ENCODE results near the gene SORCS2.

DNA sequence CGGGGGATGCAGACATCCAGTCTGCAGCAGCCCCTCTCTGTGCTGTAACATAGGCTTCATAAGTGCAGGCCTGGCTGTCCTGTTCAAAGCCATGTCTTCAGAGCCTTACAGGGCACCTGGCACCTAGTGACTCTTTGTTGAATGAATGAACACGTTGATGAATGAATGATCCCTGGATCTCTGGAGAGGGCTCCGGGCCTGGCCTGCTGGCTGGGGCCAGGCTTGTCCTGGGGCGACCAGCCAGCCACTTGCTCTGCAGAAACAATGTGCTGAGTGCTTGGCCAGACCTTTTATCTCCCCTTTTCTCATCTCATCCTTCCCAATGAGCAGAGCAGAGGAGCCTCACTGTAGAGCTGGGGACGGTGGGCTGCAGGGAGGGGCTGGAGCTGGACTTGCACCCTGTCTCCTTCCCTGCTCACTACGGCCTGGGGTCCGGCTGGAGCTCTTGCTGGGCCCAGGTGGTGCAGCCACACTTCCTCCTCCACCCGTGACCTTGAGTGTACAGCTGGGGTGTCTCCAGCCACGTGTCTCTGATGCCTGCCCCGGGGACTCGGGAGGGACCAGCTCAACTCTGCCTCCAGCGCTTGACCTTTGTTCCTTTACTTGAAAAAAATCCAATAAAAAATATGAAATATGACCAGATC is 164.5 kb downstream of the SORCS2 start:
- TF ChIP-seq, protein P1, sequence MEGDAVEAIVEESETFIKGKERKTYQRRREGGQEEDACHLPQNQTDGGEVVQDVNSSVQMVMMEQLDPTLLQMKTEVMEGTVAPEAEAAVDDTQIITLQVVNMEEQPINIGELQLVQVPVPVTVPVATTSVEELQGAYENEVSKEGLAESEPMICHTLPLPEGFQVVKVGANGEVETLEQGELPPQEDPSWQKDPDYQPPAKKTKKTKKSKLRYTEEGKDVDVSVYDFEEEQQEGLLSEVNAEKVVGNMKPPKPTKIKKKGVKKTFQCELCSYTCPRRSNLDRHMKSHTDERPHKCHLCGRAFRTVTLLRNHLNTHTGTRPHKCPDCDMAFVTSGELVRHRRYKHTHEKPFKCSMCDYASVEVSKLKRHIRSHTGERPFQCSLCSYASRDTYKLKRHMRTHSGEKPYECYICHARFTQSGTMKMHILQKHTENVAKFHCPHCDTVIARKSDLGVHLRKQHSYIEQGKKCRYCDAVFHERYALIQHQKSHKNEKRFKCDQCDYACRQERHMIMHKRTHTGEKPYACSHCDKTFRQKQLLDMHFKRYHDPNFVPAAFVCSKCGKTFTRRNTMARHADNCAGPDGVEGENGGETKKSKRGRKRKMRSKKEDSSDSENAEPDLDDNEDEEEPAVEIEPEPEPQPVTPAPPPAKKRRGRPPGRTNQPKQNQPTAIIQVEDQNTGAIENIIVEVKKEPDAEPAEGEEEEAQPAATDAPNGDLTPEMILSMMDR (IDR thresholded peaks at IDR 0.05), result no peak
- TF ChIP-seq POLR2A (IDR thresholded peaks at IDR 0.05), result no peak

Data from right lobe of liver (tissue), 4 donors.